ENCODE results near the gene WBP11.

GRCh38 chr12:14769969-14770495 is 33.2 kb downstream of the WBP11 start:
- TF ChIP-seq EZH2 (IDR thresholded peaks at IDR 0.05; ENCODE audit: borderline replicate concordance, low read length) (no peak), CTCF (conservative IDR thresholded peaks at IDR 0.05 in 1 of 2, IDR thresholded peaks at IDR 0.05 in 1 of 2; ENCODE audit: extremely low read depth in 1 of 2, insufficient read depth in 1 of 2, low read depth in 1 of 2, low read length in 2 of 2) (peak; percentile 65 to 89)
